BLaER1 (cell line): ENCODE data around the gene CAPZB.

Source experiments
- H3K27ac ChIP-seq: shearing (Covaris generic); formaldehyde crosslinking; 2 replicates; pipeline ENCODE4 v1.8.1; 2022
- H3K27me3 ChIP-seq: shearing (Covaris generic); formaldehyde crosslinking; 2 replicates; pipeline ENCODE4 v1.8.1; 2022
- H3K36me3 ChIP-seq: shearing (Covaris generic); formaldehyde crosslinking; 2 replicates; pipeline ENCODE4 v1.8.1; 2022
- H3K4me1 ChIP-seq: shearing (Covaris generic); formaldehyde crosslinking; 2 replicates; pipeline ENCODE4 v1.8.1; 2022
- H3K4me2 ChIP-seq: shearing (Covaris generic); formaldehyde crosslinking; 2 replicates; pipeline ENCODE4 v1.8.1; 2022
- H3K4me3 ChIP-seq: shearing (Covaris generic); formaldehyde crosslinking; 2 replicates; pipeline ENCODE4 v1.8.1; 2022
- H3K9ac ChIP-seq: shearing (Covaris generic); formaldehyde crosslinking; 2 replicates; pipeline ENCODE4 v1.8.1; 2022
- H3K9me3 ChIP-seq: shearing (Covaris generic); formaldehyde crosslinking; 2 replicates; pipeline ENCODE4 v1.8.1; 2022
- H4K20me1 ChIP-seq: shearing (Covaris generic); formaldehyde crosslinking; 2 replicates; pipeline ENCODE4 v1.8.1; 2022
- Cebpa-rat ChIP-seq: shearing (Covaris generic); IDR thresholded peaks from 2 replicates; pipeline ENCODE4 v1.8.1; 2022

Gene CAPZB

GRCh38 chr1:19382222-19382621 lies 103.1 kb downstream of the CAPZB start:
- Histone ChIP-seq H3K36me3 (peaks cover 83% of the 10 kb centered on the region), H3K27me3 (no peaks in the 10 kb centered on the region), H3K4me2 (peak overlapping the region; percentile 51), H3K4me3 (no peak overlapping the region), H3K9ac (0 out of 2 replicates have a peak overlapping the region, but pooled peaks have one; percentile 33), H3K9me3 (peaks cover 5% of the 10 kb centered on the region; the same call in 1 of the 2 replicates), H3K27ac (0 out of 2 replicates have a peak overlapping the region, but pooled peaks have one; percentile 23), H3K4me1 (peaks cover 36% of the 10 kb centered on the region), H4K20me1 (peaks cover 22% of the 10 kb centered on the region)
- TF ChIP-seq Cebpa-rat = no peak

- H3K27me3 ChIP-seq = no peaks in the 10 kb centered on the region
- no peak for TF ChIP-seq Cebpa-rat
- no peak overlapping the region for H3K4me3 ChIP-seq
- H3K36me3 ChIP-seq = peaks cover 92% of the 10 kb centered on the region
- H3K4me2 ChIP-seq = no peak overlapping the region
- H3K4me1 ChIP-seq = peaks cover 36% of the 10 kb centered on the region
- H3K27ac ChIP-seq = no peak overlapping the region
- peaks cover 12% of the 10 kb centered on the region for H4K20me1 ChIP-seq
- H3K9me3 ChIP-seq = peaks cover 13% of the 10 kb centered on the region
- no peak overlapping the region for H3K9ac ChIP-seq
Observed at GRCh38 chr1:19381261-19381660, 104.1 kb downstream of the CAPZB start.

GRCh38 chr1:19377812-19378718 lies 107.3 kb downstream of the CAPZB start:
- Histone ChIP-seq H3K4me3 (no peak overlapping the region), H3K4me1 (peaks cover 52% of the 10 kb centered on the region), H4K20me1 (peaks cover 13% of the 10 kb centered on the region), H3K4me2 (no peak overlapping the region), H3K27me3 (no peaks in the 10 kb centered on the region), H3K36me3 (peaks cover 91% of the 10 kb centered on the region), H3K9ac (no peak overlapping the region), H3K9me3 (peaks cover 13% of the 10 kb centered on the region), H3K27ac (no peak overlapping the region)
- TF ChIP-seq Cebpa-rat = no peak

- H3K27ac ChIP-seq = 0 out of 2 replicates have a peak overlapping the region, but pooled peaks have one; percentile 3
- H3K4me2 ChIP-seq = peak overlapping the region; percentile 74; the same call in 1 of the 2 replicates
- no peaks in the 10 kb centered on the region for H3K27me3 ChIP-seq
- peaks cover 39% of the 10 kb centered on the region for H3K4me1 ChIP-seq
- no peak overlapping the region for H3K4me3 ChIP-seq
- no peak for TF ChIP-seq Cebpa-rat
- H4K20me1 ChIP-seq = peaks cover 23% of the 10 kb centered on the region
- peaks cover 13% of the 10 kb centered on the region for H3K9me3 ChIP-seq
- peaks cover 95% of the 10 kb centered on the region for H3K36me3 ChIP-seq
- H3K9ac ChIP-seq = no peak overlapping the region
Observed at GRCh38 chr1:19376428-19377372, 108.6 kb downstream of the CAPZB start.

GRCh38 chr1:19375631-19376400 lies 109.5 kb downstream of the CAPZB start:
- peak overlapping the region; percentile 38; the same call in 1 of the 2 replicates for H3K9ac ChIP-seq
- H3K4me3 ChIP-seq = no peak overlapping the region
- H4K20me1 ChIP-seq = peaks cover 31% of the 10 kb centered on the region
- H3K4me2 ChIP-seq = peak overlapping the region; percentile 74
- no peak for TF ChIP-seq Cebpa-rat
- H3K27ac ChIP-seq = peak overlapping the region; percentile 66
- H3K4me1 ChIP-seq = peaks cover 38% of the 10 kb centered on the region
- peaks cover 13% of the 10 kb centered on the region for H3K9me3 ChIP-seq
- H3K36me3 ChIP-seq = peaks cover 96% of the 10 kb centered on the region
- no peaks in the 10 kb centered on the region for H3K27me3 ChIP-seq

GRCh38 chr1:19374926-19375325 lies 110.4 kb downstream of the CAPZB start:
- H3K4me1 ChIP-seq = peaks cover 47% of the 10 kb centered on the region
- H3K9ac ChIP-seq = peak overlapping the region; percentile 38; the same call in 1 of the 2 replicates
- H3K27me3 ChIP-seq = no peaks in the 10 kb centered on the region
- peaks cover 88% of the 10 kb centered on the region for H3K36me3 ChIP-seq
- peaks cover 39% of the 10 kb centered on the region for H4K20me1 ChIP-seq
- peaks cover 13% of the 10 kb centered on the region for H3K9me3 ChIP-seq
- H3K4me3 ChIP-seq = no peak overlapping the region
- peak overlapping the region; percentile 66 for H3K27ac ChIP-seq
- peak overlapping the region; percentile 74 for H3K4me2 ChIP-seq
- TF ChIP-seq Cebpa-rat = no peak

- H3K9me3 ChIP-seq = peaks cover 13% of the 10 kb centered on the region
- no peaks in the 10 kb centered on the region for H3K27me3 ChIP-seq
- TF ChIP-seq Cebpa-rat = no peak
- peaks cover 81% of the 10 kb centered on the region for H3K36me3 ChIP-seq
- H3K4me3 ChIP-seq = no peak overlapping the region
- peak overlapping the region; percentile 74 for H3K4me2 ChIP-seq
- H4K20me1 ChIP-seq = peaks cover 46% of the 10 kb centered on the region
- peaks cover 54% of the 10 kb centered on the region for H3K4me1 ChIP-seq
- H3K27ac ChIP-seq = peak overlapping the region; percentile 66
- H3K9ac ChIP-seq = no peak overlapping the region
Observed at GRCh38 chr1:19374083-19374801, 111.1 kb downstream of the CAPZB start.

- Histone ChIP-seq H3K9me3 (peaks cover 13% of the 10 kb centered on the region), H3K4me1 (peaks cover 58% of the 10 kb centered on the region), H3K27ac (0 out of 2 replicates have a peak overlapping the region, but pooled peaks have one; percentile 9), H3K36me3 (peaks cover 73% of the 10 kb centered on the region), H4K20me1 (peaks cover 54% of the 10 kb centered on the region), H3K27me3 (no peaks in the 10 kb centered on the region), H3K9ac (no peak overlapping the region; the same call in 1 of the 2 replicates), H3K4me2 (0 out of 2 replicates have a peak overlapping the region, but pooled peaks have one; percentile 74), H3K4me3 (no peak overlapping the region)
- no peak for TF ChIP-seq Cebpa-rat
Observed at GRCh38 chr1:19373211-19374082, 111.9 kb downstream of the CAPZB start.
